ENCODE results near the gene NTF4. TPM values are rescaled to one million over a fixed set of nuclear protein-coding genes. Genes with fewer than 3 reads are reported as not detected.

Gene NTF4
- total RNA-seq, 1 donor from 2014 or later = 7.3 TPM

- TF ChIP-seq CTCF (IDR thresholded peaks at IDR 0.05; ENCODE audit: insufficient read depth, low read depth, low read length) (no peak), EZH2 (IDR thresholded peaks at IDR 0.05; ENCODE audit: insufficient read depth, low read length) (no peak)
- no peak for FAIRE-seq
These were observed 47.5 kb downstream of the NTF4 start, which contains the start of gene LHB for GRCh38 chr19:49017041-49017665. LHB (minus strand) TSS chr19:49017091; CDS start chr19:49017081, 10 bp downstream.

GRCh38 chr19:49016067-49016839 is 48.4 kb downstream of the NTF4 start:
- peaks cover 2% of the 10 kb centered on the region for H3K27me3 Mint-ChIP-seq (ENCODE audit: low read depth, unreplicated experiment)
- no peak overlapping the region for H3K9ac ChIP-seq (ENCODE audit: low read length)
- H3K4me1 Mint-ChIP-seq (ENCODE audit: low read depth, unreplicated experiment) = peaks cover 7% of the 10 kb centered on the region
- TF ChIP-seq EZH2 (IDR thresholded peaks at IDR 0.05; ENCODE audit: insufficient read depth, low read length) (no peak), CTCF (IDR thresholded peaks at IDR 0.05; ENCODE audit: insufficient read depth, low read depth, low read length) (no peak)
- peaks cover 4% of the 10 kb centered on the region for H4K20me1 ChIP-seq (ENCODE audit: insufficient read depth, low read length)
- no peaks in the 10 kb centered on the region for H3K9me3 Mint-ChIP-seq (ENCODE audit: unreplicated experiment)
- H3K4me2 ChIP-seq (ENCODE audit: low read length) = no peak overlapping the region
- peaks cover 6% of the 10 kb centered on the region for H3K36me3 ChIP-seq (ENCODE audit: insufficient read depth, low read length)
- H3K9me3 ChIP-seq (ENCODE audit: insufficient read depth, low read depth, low read length) = no peaks in the 10 kb centered on the region
- H3K4me3 Mint-ChIP-seq (ENCODE audit: unreplicated experiment) = no peak overlapping the region
- peaks cover 18% of the 10 kb centered on the region for H3K4me1 ChIP-seq (ENCODE audit: insufficient read depth, low read length)
- H3K27ac ChIP-seq (ENCODE audit: low read depth, low read length) = no peak overlapping the region
- H3K27me3 ChIP-seq (ENCODE audit: insufficient read depth, low read length) = no peaks in the 10 kb centered on the region
- H3K36me3 Mint-ChIP-seq (ENCODE audit: low read depth, unreplicated experiment) = peaks cover 19% of the 10 kb centered on the region
- H3K4me3 ChIP-seq (ENCODE audit: insufficient read depth, low read depth, low read length) = no peak overlapping the region
- H3K79me2 ChIP-seq (ENCODE audit: insufficient read depth, low read length) = no peaks in the 10 kb centered on the region
- DNase-seq (ENCODE audit: low read depth) = no peak
- FAIRE-seq = no peak
- no peak overlapping the region for H2AFZ ChIP-seq (ENCODE audit: low read depth, low read length)
- no peak overlapping the region for H3K27ac Mint-ChIP-seq (ENCODE audit: unreplicated experiment)

More at GRCh38 chr19:49017041-49017665, 47.5 kb downstream of the NTF4 start, which contains the start of gene LHB:
- H3K27ac ChIP-seq (ENCODE audit: low read depth, low read length) = peak within 1 kb of the TSS; percentile 33
- H2AFZ ChIP-seq (ENCODE audit: low read depth, low read length) = peak within 1 kb of the TSS; percentile 35
- H3K9ac ChIP-seq (ENCODE audit: low read length) = peak within 1 kb of the TSS; percentile 77
- H3K27ac Mint-ChIP-seq (ENCODE audit: unreplicated experiment) = no peak within 1 kb of the TSS
- peaks cover 12% of the 10 kb centered on the region for H3K4me1 Mint-ChIP-seq (ENCODE audit: low read depth, unreplicated experiment)
- H3K9me3 Mint-ChIP-seq (ENCODE audit: unreplicated experiment) = no peaks in the 10 kb centered on the region
- peak within 1 kb of the TSS; percentile 60 for H3K4me3 ChIP-seq (ENCODE audit: insufficient read depth, low read depth, low read length)
- H3K27me3 ChIP-seq (ENCODE audit: insufficient read depth, low read length) = no peaks in the 10 kb centered on the region
- peaks cover 17% of the 10 kb centered on the region for H3K36me3 Mint-ChIP-seq (ENCODE audit: low read depth, unreplicated experiment)
- H3K36me3 ChIP-seq (ENCODE audit: insufficient read depth, low read length) = peaks cover 6% of the 10 kb centered on the region
- peaks cover 18% of the 10 kb centered on the region for H3K4me1 ChIP-seq (ENCODE audit: insufficient read depth, low read length)
- no peaks in the 10 kb centered on the region for H3K9me3 ChIP-seq (ENCODE audit: insufficient read depth, low read depth, low read length)
- H3K4me3 Mint-ChIP-seq (ENCODE audit: unreplicated experiment) = no peak within 1 kb of the TSS
- no peaks in the 10 kb centered on the region for H3K79me2 ChIP-seq (ENCODE audit: insufficient read depth, low read length)
- H3K27me3 Mint-ChIP-seq (ENCODE audit: low read depth, unreplicated experiment) = peaks cover 2% of the 10 kb centered on the region
- H3K4me2 ChIP-seq (ENCODE audit: low read length) = peak within 1 kb of the TSS; percentile 87
- peaks cover 4% of the 10 kb centered on the region for H4K20me1 ChIP-seq (ENCODE audit: insufficient read depth, low read length)
- DNase-seq (ENCODE audit: low read depth) = no peak

Data from astrocyte (in vitro differentiated cells and primary cell).